HG02870 (cell line): ENCODE data around the gene PF4V1.

Source experiments
- ATAC-seq: cut with Tn5 transposase; IDR thresholded peaks from one replicate; pipeline ENCODE4 v1.9.1; 2021; ENCODE audit warnings: mild to moderate bottlenecking, moderate library complexity; ENCODE audit not compliant: unreplicated experiment

The PF4V1 gene

GRCh38 chr4:73853246-73853704 lies at the start of gene PF4V1:
TSS of gene PF4V1 (plus strand) at chr4:73853296. CDS start at chr4:73853363, 67 bp downstream.
- no peak for ATAC-seq

GRCh38 chr4:73810191-73810590 lies 42.9 kb upstream of the PF4V1 start:
- no peak for ATAC-seq

- ATAC-seq = no peak
These were observed 41.3 kb upstream of the PF4V1 start for GRCh38 chr4:73811841-73812240.

- no peak for ATAC-seq
These were observed 38.4 kb upstream of the PF4V1 start for GRCh38 chr4:73814679-73815078.

- ATAC-seq = no peak
These were observed 38.0 kb upstream of the PF4V1 start for GRCh38 chr4:73815145-73815544.

GRCh38 chr4:73816814-73817213 lies 36.3 kb upstream of the PF4V1 start:
- ATAC-seq = no peak

- no peak for ATAC-seq
These were observed 35.8 kb upstream of the PF4V1 start for GRCh38 chr4:73817341-73817740.

GRCh38 chr4:73821325-73821724 lies 31.8 kb upstream of the PF4V1 start:
- ATAC-seq = no peak

GRCh38 chr4:73822389-73822788 lies 30.7 kb upstream of the PF4V1 start:
- ATAC-seq = no peak

- ATAC-seq = no peak
These were observed 30.1 kb upstream of the PF4V1 start for GRCh38 chr4:73822812-73823504.

- ATAC-seq = no peak
These were observed 29.3 kb upstream of the PF4V1 start for GRCh38 chr4:73823760-73824159.

GRCh38 chr4:73828956-73829355 lies 24.1 kb upstream of the PF4V1 start:
- no peak for ATAC-seq

- no peak for ATAC-seq
These were observed 21.5 kb upstream of the PF4V1 start for GRCh38 chr4:73831569-73831968.

- no peak for ATAC-seq
These were observed 20.4 kb upstream of the PF4V1 start for GRCh38 chr4:73832651-73833237.

- no peak for ATAC-seq
These were observed 16.5 kb upstream of the PF4V1 start, which contains the start of gene CXCL6 for GRCh38 chr4:73836373-73837279. TSS of gene CXCL6 (plus strand) at chr4:73836678. CDS start at chr4:73836751, 73 bp downstream.

- no peak for ATAC-seq
These were observed 14.0 kb upstream of the PF4V1 start for GRCh38 chr4:73839071-73839470.

- ATAC-seq = no peak
These were observed 13.4 kb upstream of the PF4V1 start for GRCh38 chr4:73839715-73840114.

- no peak for ATAC-seq
These were observed 11.7 kb upstream of the PF4V1 start for GRCh38 chr4:73841243-73841925.

GRCh38 chr4:73842696-73843095 lies 10.4 kb upstream of the PF4V1 start:
- no peak for ATAC-seq

- ATAC-seq = no peak
These were observed 9.7 kb upstream of the PF4V1 start for GRCh38 chr4:73843369-73843768.

- no peak for ATAC-seq
These were observed 8.8 kb upstream of the PF4V1 start for GRCh38 chr4:73844345-73844744.
